WI38 (cell line): ENCODE results near the gene UBAC1.
A peak's percentile ranks its signal among the peaks of the same experiment; 100 is the strongest.

Source experiments
- H3K4me3 ChIP-seq: 2 replicates; pipeline ENCODE4 v1.5.1; 2011; ENCODE audit warnings: low read depth, mild to moderate bottlenecking, control low read depth, low read length
- CTCF ChIP-seq: IDR thresholded peaks from 2 replicates; pipeline ENCODE4 v1.5.1; 2012; ENCODE audit warnings: low read depth, mild to moderate bottlenecking, control low read depth, low read length

Gene UBAC1

DNA sequence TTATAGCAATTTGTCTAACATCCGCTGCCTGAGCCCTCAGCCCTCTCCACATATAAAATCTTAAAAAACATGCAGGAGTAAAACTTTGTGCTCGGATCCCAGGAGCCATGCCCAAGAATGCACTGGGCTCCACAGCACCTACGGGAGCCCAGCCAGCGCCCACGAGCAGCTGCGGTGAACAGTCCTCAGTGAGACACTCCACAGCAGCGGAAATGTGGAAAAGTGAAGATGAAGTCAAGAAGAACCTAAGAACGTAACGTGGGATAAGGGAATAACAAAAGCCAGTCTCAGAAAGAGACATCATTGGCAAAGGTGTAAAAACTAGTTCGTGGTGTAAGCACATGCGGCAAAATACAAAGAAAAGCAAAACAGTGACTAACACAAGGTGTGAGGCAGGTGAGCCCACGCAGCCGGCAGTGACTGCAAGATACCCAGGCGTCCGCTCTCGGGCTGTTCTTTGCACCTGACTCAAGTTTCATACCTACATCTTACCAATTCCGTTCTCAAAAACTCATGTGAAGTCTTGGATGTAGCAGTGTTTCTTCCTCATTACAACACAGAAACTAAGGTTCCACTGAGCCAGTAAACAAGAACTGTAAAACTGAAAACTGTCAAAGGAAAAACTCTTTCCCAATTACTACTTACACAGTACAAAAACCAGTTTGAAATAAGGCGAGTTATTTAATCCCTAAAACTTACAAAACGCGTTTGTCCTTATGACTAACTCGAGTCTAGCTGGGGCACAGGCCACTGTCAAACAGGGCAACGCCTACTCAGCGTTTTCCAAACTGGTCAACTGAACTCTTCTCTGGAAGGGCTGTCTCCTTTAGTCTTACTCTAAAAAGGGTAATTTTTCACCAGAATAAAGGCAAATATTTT lies 55.6 kb downstream of the UBAC1 start:
- no peak for TF ChIP-seq CTCF
- peak overlapping the region; percentile 67 for H3K4me3 ChIP-seq

- TF ChIP-seq CTCF, result no peak
- no peak overlapping the region for H3K4me3 ChIP-seq
These were observed 57.2 kb downstream of the UBAC1 start for GRCh38 chr9:135903786-135904520.

- no peak overlapping the region for H3K4me3 ChIP-seq
- no peak for TF ChIP-seq CTCF
These were observed 57.9 kb downstream of the UBAC1 start for GRCh38 chr9:135903358-135903656.

GRCh38 chr9:135902655-135903357 lies 58.4 kb downstream of the UBAC1 start:
- TF ChIP-seq CTCF, result no peak

GRCh38 chr9:135901826-135902225 lies 59.3 kb downstream of the UBAC1 start:
- TF ChIP-seq CTCF, result no peak

More at GRCh38 chr9:135902655-135903357, 58.4 kb downstream of the UBAC1 start:
- no peak overlapping the region for H3K4me3 ChIP-seq

GRCh38 chr9:135901031-135901758 lies 60.0 kb downstream of the UBAC1 start:
- no peak overlapping the region for H3K4me3 ChIP-seq
- TF ChIP-seq CTCF, result no peak

More at GRCh38 chr9:135901826-135902225, 59.3 kb downstream of the UBAC1 start:
- H3K4me3 ChIP-seq, result no peak overlapping the region
